ENCODE measurements around the gene MERTK.
"Not testable (repeated sequence)": the region's sequence is repeated elsewhere in the genome, so short reads cannot be mapped to it uniquely, and the experiment has no call there.

MERTK gene

GRCh38 chr2:111898703-111899514 is 502 bp downstream of the MERTK start:
- Histone ChIP-seq H3K9ac (ENCODE audit: low read depth, low read length) (peak overlapping the region; percentile 42), H3K27me3 (ENCODE audit: control insufficient read depth, insufficient read depth, low read length) (peaks cover 30% of the 10 kb centered on the region), H3K4me1 (ENCODE audit: control insufficient read depth, insufficient read depth, low read length) (peaks cover 6% of the 10 kb centered on the region)

GRCh38 chr2:111900859-111901258 is 2.5 kb downstream of the MERTK start:
- H3K27me3 ChIP-seq (ENCODE audit: control insufficient read depth, insufficient read depth, low read length): peaks cover 30% of the 10 kb centered on the region

More at GRCh38 chr2:111898703-111899514, 502 bp downstream of the MERTK start:
- H3K36me3 ChIP-seq (ENCODE audit: control insufficient read depth, insufficient read depth, low read length): no peaks in the 10 kb centered on the region
- no peaks in the 10 kb centered on the region for H3K9me3 ChIP-seq (ENCODE audit: control insufficient read depth, insufficient read depth, low read length)
- H3K4me3 ChIP-seq (ENCODE audit: low read depth, low read length): peak overlapping the region; percentile 85

GRCh38 chr2:111903516-111903915 is 5.1 kb downstream of the MERTK start:
- Histone ChIP-seq H3K27me3 (ENCODE audit: control insufficient read depth, insufficient read depth, low read length) (peaks cover 14% of the 10 kb centered on the region), H3K9ac (ENCODE audit: low read depth, low read length) (no peak overlapping the region), H3K4me1 (ENCODE audit: control insufficient read depth, insufficient read depth, low read length) (peaks cover 7% of the 10 kb centered on the region), H3K4me3 (ENCODE audit: low read depth, low read length) (no peak overlapping the region), H3K9me3 (ENCODE audit: control insufficient read depth, insufficient read depth, low read length) (no peaks in the 10 kb centered on the region), H3K36me3 (ENCODE audit: control insufficient read depth, insufficient read depth, low read length) (no peaks in the 10 kb centered on the region)

More at GRCh38 chr2:111900859-111901258, 2.5 kb downstream of the MERTK start:
- Histone ChIP-seq H3K36me3 (ENCODE audit: control insufficient read depth, insufficient read depth, low read length) (no peaks in the 10 kb centered on the region), H3K4me3 (ENCODE audit: low read depth, low read length) (no peak overlapping the region), H3K9me3 (ENCODE audit: control insufficient read depth, insufficient read depth, low read length) (no peaks in the 10 kb centered on the region), H3K4me1 (ENCODE audit: control insufficient read depth, insufficient read depth, low read length) (peaks cover 7% of the 10 kb centered on the region), H3K9ac (ENCODE audit: low read depth, low read length) (no peak overlapping the region)

- no peaks in the 10 kb centered on the region for H3K9me3 ChIP-seq (ENCODE audit: control insufficient read depth, insufficient read depth, low read length)
- H3K36me3 ChIP-seq (ENCODE audit: control insufficient read depth, insufficient read depth, low read length): no peaks in the 10 kb centered on the region
- no peak overlapping the region for H3K9ac ChIP-seq (ENCODE audit: low read depth, low read length)
- H3K4me1 ChIP-seq (ENCODE audit: control insufficient read depth, insufficient read depth, low read length): peaks cover 7% of the 10 kb centered on the region
- peaks cover 14% of the 10 kb centered on the region for H3K27me3 ChIP-seq (ENCODE audit: control insufficient read depth, insufficient read depth, low read length)
- no peak overlapping the region for H3K4me3 ChIP-seq (ENCODE audit: low read depth, low read length)
These were observed 5.6 kb downstream of the MERTK start for GRCh38 chr2:111903930-111904439.

GRCh38 chr2:111904726-111905474 is 6.5 kb downstream of the MERTK start:
- peaks cover 7% of the 10 kb centered on the region for H3K4me1 ChIP-seq (ENCODE audit: control insufficient read depth, insufficient read depth, low read length)
- peaks cover 10% of the 10 kb centered on the region for H3K27me3 ChIP-seq (ENCODE audit: control insufficient read depth, insufficient read depth, low read length)
- no peaks in the 10 kb centered on the region for H3K9me3 ChIP-seq (ENCODE audit: control insufficient read depth, insufficient read depth, low read length)
- H3K36me3 ChIP-seq (ENCODE audit: control insufficient read depth, insufficient read depth, low read length): no peaks in the 10 kb centered on the region
- H3K4me3 ChIP-seq (ENCODE audit: low read depth, low read length): no peak overlapping the region
- no peak overlapping the region for H3K9ac ChIP-seq (ENCODE audit: low read depth, low read length)

- not testable (repeated sequence) for H3K27me3 ChIP-seq (ENCODE audit: control insufficient read depth, insufficient read depth, low read length); H3K4me1 ChIP-seq (ENCODE audit: control insufficient read depth, insufficient read depth, low read length); H3K36me3 ChIP-seq (ENCODE audit: control insufficient read depth, insufficient read depth, low read length); H3K9ac ChIP-seq (ENCODE audit: low read depth, low read length); H3K4me3 ChIP-seq (ENCODE audit: low read depth, low read length); H3K9me3 ChIP-seq (ENCODE audit: control insufficient read depth, insufficient read depth, low read length)
These were observed 7.1 kb downstream of the MERTK start for GRCh38 chr2:111905475-111905869.

GRCh38 chr2:111905990-111906735 is 7.8 kb downstream of the MERTK start:
- Histone ChIP-seq H3K9me3 (ENCODE audit: control insufficient read depth, insufficient read depth, low read length) (no peaks in the 10 kb centered on the region), H3K27me3 (ENCODE audit: control insufficient read depth, insufficient read depth, low read length) (no peaks in the 10 kb centered on the region), H3K4me1 (ENCODE audit: control insufficient read depth, insufficient read depth, low read length) (peaks cover 4% of the 10 kb centered on the region), H3K9ac (ENCODE audit: low read depth, low read length) (no peak overlapping the region), H3K36me3 (ENCODE audit: control insufficient read depth, insufficient read depth, low read length) (no peaks in the 10 kb centered on the region), H3K4me3 (ENCODE audit: low read depth, low read length) (no peak overlapping the region)

GRCh38 chr2:111908578-111908977 is 10.2 kb downstream of the MERTK start:
- Histone ChIP-seq H3K9ac (ENCODE audit: low read depth, low read length) (no peak overlapping the region), H3K36me3 (ENCODE audit: control insufficient read depth, insufficient read depth, low read length) (no peaks in the 10 kb centered on the region), H3K4me1 (ENCODE audit: control insufficient read depth, insufficient read depth, low read length) (peaks cover 4% of the 10 kb centered on the region), H3K4me3 (ENCODE audit: low read depth, low read length) (no peak overlapping the region), H3K9me3 (ENCODE audit: control insufficient read depth, insufficient read depth, low read length) (no peaks in the 10 kb centered on the region), H3K27me3 (ENCODE audit: control insufficient read depth, insufficient read depth, low read length) (no peaks in the 10 kb centered on the region)

- no peaks in the 10 kb centered on the region for H3K27me3 ChIP-seq (ENCODE audit: control insufficient read depth, insufficient read depth, low read length)
- no peaks in the 10 kb centered on the region for H3K4me1 ChIP-seq (ENCODE audit: control insufficient read depth, insufficient read depth, low read length)
- no peaks in the 10 kb centered on the region for H3K9me3 ChIP-seq (ENCODE audit: control insufficient read depth, insufficient read depth, low read length)
- H3K9ac ChIP-seq (ENCODE audit: low read depth, low read length): no peak overlapping the region
- no peaks in the 10 kb centered on the region for H3K36me3 ChIP-seq (ENCODE audit: control insufficient read depth, insufficient read depth, low read length)
- no peak overlapping the region for H3K4me3 ChIP-seq (ENCODE audit: low read depth, low read length)
These were observed 10.7 kb downstream of the MERTK start for GRCh38 chr2:111909079-111909478.

- H3K9me3 ChIP-seq (ENCODE audit: control insufficient read depth, insufficient read depth, low read length); H3K36me3 ChIP-seq (ENCODE audit: control insufficient read depth, insufficient read depth, low read length); H3K27me3 ChIP-seq (ENCODE audit: control insufficient read depth, insufficient read depth, low read length); H3K4me3 ChIP-seq (ENCODE audit: low read depth, low read length); H3K9ac ChIP-seq (ENCODE audit: low read depth, low read length); H3K4me1 ChIP-seq (ENCODE audit: control insufficient read depth, insufficient read depth, low read length): not testable (repeated sequence)
These were observed 11.6 kb downstream of the MERTK start for GRCh38 chr2:111909997-111910396.

GRCh38 chr2:111910609-111911277 is 12.3 kb downstream of the MERTK start:
- Histone ChIP-seq H3K9me3 (ENCODE audit: control insufficient read depth, insufficient read depth, low read length) (no peaks in the 10 kb centered on the region), H3K9ac (ENCODE audit: low read depth, low read length) (no peak overlapping the region), H3K36me3 (ENCODE audit: control insufficient read depth, insufficient read depth, low read length) (no peaks in the 10 kb centered on the region), H3K27me3 (ENCODE audit: control insufficient read depth, insufficient read depth, low read length) (no peaks in the 10 kb centered on the region), H3K4me1 (ENCODE audit: control insufficient read depth, insufficient read depth, low read length) (no peaks in the 10 kb centered on the region), H3K4me3 (ENCODE audit: low read depth, low read length) (no peak overlapping the region)

Measured in iPS-15b (cell line).